Measurements from ENCODE around the gene ZIK1.

DNA sequence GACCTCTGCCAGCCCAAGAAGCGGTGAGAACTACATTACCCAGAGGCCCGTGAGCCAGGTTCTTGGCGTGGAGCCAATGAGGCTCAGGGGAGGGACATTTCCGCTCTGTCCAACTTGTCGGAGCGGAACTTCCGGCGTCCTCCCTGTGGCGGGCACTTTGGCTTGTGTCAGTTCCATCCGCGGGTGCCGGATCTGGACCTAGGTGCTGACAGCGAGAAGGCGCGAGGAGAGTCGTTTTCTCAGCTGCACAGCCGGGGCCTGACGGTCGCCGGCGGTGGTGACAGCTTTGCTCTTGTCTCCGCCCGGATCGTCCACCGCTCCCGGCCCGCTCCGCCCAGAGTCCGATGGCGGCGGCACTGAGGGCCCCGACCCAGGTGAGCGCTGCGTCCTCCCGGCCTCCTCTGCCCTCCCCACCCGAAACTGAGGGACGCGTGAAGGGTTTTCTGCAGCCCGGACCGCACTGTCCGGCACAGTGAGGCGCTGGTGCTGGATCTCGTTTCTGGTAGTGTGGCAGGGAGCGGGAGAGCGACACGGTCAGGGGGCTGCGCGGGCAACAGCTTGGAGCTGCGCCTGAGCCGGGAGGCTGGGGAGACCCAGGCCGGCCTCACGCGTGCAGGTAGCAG lies 15.9 kb downstream of the ZIK1 start, which contains the start of gene ZNF530:
- no peak for TF ChIP-seq EZH2 (IDR thresholded peaks at IDR 0.05; ENCODE audit: borderline replicate concordance, low read length)
- TF ChIP-seq, protein P1, sequence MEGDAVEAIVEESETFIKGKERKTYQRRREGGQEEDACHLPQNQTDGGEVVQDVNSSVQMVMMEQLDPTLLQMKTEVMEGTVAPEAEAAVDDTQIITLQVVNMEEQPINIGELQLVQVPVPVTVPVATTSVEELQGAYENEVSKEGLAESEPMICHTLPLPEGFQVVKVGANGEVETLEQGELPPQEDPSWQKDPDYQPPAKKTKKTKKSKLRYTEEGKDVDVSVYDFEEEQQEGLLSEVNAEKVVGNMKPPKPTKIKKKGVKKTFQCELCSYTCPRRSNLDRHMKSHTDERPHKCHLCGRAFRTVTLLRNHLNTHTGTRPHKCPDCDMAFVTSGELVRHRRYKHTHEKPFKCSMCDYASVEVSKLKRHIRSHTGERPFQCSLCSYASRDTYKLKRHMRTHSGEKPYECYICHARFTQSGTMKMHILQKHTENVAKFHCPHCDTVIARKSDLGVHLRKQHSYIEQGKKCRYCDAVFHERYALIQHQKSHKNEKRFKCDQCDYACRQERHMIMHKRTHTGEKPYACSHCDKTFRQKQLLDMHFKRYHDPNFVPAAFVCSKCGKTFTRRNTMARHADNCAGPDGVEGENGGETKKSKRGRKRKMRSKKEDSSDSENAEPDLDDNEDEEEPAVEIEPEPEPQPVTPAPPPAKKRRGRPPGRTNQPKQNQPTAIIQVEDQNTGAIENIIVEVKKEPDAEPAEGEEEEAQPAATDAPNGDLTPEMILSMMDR (conservative IDR thresholded peaks at IDR 0.05 in 1 of 2, IDR thresholded peaks at IDR 0.05 in 1 of 2; ENCODE audit: extremely low read depth in 1 of 2, insufficient read depth in 1 of 2, low read depth in 1 of 2, low read length in 2 of 2), result no peak

All from mammary epithelial cell (primary cell).